ENCODE data around the gene TCP10L. TPM values are rescaled to one million over a fixed set of nuclear protein-coding genes. Genes with fewer than 3 reads are reported as not detected.

Gene TCP10L
- total RNA-seq, 1 experiment from 2014 or later, result 1.2 TPM

DNA sequence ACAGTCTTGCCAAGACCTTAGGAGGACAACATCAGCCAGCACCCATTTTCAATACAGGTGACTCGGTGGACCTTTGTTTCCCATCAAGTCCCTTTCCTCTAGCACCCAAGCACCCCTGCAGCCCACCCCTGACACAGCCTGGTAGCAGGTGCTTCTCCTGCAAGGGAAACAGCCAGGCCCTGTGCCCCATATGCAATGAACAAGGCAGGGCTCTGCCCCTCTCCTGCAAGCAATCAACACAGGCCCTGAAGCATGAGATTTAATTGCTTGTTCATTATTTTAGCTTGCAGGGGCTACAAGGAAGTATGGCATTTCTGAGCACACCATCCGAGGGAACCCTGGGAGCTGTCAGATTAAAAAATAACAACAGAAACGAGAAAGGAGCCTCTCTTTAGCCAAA is 35.4 kb downstream of the TCP10L start:
- TF ChIP-seq, protein P1, sequence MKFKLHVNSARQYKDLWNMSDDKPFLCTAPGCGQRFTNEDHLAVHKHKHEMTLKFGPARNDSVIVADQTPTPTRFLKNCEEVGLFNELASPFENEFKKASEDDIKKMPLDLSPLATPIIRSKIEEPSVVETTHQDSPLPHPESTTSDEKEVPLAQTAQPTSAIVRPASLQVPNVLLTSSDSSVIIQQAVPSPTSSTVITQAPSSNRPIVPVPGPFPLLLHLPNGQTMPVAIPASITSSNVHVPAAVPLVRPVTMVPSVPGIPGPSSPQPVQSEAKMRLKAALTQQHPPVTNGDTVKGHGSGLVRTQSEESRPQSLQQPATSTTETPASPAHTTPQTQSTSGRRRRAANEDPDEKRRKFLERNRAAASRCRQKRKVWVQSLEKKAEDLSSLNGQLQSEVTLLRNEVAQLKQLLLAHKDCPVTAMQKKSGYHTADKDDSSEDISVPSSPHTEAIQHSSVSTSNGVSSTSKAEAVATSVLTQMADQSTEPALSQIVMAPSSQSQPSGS (CRISPR knock-in tag; IDR thresholded peaks at IDR 0.05; ENCODE audit: borderline replicate concordance, low read depth), result no peak
- no peak for TF ChIP-seq ELF4 (CRISPR knock-in tag; IDR thresholded peaks at IDR 0.05; ENCODE audit: low read depth)
- TF ChIP-seq, protein P2, sequence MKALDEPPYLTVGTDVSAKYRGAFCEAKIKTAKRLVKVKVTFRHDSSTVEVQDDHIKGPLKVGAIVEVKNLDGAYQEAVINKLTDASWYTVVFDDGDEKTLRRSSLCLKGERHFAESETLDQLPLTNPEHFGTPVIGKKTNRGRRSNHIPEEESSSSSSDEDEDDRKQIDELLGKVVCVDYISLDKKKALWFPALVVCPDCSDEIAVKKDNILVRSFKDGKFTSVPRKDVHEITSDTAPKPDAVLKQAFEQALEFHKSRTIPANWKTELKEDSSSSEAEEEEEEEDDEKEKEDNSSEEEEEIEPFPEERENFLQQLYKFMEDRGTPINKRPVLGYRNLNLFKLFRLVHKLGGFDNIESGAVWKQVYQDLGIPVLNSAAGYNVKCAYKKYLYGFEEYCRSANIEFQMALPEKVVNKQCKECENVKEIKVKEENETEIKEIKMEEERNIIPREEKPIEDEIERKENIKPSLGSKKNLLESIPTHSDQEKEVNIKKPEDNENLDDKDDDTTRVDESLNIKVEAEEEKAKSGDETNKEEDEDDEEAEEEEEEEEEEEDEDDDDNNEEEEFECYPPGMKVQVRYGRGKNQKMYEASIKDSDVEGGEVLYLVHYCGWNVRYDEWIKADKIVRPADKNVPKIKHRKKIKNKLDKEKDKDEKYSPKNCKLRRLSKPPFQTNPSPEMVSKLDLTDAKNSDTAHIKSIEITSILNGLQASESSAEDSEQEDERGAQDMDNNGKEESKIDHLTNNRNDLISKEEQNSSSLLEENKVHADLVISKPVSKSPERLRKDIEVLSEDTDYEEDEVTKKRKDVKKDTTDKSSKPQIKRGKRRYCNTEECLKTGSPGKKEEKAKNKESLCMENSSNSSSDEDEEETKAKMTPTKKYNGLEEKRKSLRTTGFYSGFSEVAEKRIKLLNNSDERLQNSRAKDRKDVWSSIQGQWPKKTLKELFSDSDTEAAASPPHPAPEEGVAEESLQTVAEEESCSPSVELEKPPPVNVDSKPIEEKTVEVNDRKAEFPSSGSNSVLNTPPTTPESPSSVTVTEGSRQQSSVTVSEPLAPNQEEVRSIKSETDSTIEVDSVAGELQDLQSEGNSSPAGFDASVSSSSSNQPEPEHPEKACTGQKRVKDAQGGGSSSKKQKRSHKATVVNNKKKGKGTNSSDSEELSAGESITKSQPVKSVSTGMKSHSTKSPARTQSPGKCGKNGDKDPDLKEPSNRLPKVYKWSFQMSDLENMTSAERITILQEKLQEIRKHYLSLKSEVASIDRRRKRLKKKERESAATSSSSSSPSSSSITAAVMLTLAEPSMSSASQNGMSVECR (CRISPR knock-in tag; IDR thresholded peaks at IDR 0.05; ENCODE audit: borderline replicate concordance), result no peak
- no peak for TF ChIP-seq TEAD1 (CRISPR knock-in tag; IDR thresholded peaks at IDR 0.05)
- TF ChIP-seq ZNF396 (CRISPR knock-in tag; IDR thresholded peaks at IDR 0.05; ENCODE audit: borderline replicate concordance), result no peak
- TF ChIP-seq, protein P3, sequence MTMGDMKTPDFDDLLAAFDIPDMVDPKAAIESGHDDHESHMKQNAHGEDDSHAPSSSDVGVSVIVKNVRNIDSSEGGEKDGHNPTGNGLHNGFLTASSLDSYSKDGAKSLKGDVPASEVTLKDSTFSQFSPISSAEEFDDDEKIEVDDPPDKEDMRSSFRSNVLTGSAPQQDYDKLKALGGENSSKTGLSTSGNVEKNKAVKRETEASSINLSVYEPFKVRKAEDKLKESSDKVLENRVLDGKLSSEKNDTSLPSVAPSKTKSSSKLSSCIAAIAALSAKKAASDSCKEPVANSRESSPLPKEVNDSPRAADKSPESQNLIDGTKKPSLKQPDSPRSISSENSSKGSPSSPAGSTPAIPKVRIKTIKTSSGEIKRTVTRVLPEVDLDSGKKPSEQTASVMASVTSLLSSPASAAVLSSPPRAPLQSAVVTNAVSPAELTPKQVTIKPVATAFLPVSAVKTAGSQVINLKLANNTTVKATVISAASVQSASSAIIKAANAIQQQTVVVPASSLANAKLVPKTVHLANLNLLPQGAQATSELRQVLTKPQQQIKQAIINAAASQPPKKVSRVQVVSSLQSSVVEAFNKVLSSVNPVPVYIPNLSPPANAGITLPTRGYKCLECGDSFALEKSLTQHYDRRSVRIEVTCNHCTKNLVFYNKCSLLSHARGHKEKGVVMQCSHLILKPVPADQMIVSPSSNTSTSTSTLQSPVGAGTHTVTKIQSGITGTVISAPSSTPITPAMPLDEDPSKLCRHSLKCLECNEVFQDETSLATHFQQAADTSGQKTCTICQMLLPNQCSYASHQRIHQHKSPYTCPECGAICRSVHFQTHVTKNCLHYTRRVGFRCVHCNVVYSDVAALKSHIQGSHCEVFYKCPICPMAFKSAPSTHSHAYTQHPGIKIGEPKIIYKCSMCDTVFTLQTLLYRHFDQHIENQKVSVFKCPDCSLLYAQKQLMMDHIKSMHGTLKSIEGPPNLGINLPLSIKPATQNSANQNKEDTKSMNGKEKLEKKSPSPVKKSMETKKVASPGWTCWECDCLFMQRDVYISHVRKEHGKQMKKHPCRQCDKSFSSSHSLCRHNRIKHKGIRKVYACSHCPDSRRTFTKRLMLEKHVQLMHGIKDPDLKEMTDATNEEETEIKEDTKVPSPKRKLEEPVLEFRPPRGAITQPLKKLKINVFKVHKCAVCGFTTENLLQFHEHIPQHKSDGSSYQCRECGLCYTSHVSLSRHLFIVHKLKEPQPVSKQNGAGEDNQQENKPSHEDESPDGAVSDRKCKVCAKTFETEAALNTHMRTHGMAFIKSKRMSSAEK (CRISPR knock-in tag; IDR thresholded peaks at IDR 0.05; ENCODE audit: borderline replicate concordance), result no peak
- no peak for TF ChIP-seq CREB1 (CRISPR knock-in tag; IDR thresholded peaks at IDR 0.05)
- no peak for TF ChIP-seq ZNF317 (CRISPR knock-in tag; IDR thresholded peaks at IDR 0.05; ENCODE audit: borderline replicate concordance, low read depth)
- no peak for TF ChIP-seq ESRRA (CRISPR knock-in tag; IDR thresholded peaks at IDR 0.05; ENCODE audit: borderline replicate concordance)
- TF ChIP-seq, protein P4, sequence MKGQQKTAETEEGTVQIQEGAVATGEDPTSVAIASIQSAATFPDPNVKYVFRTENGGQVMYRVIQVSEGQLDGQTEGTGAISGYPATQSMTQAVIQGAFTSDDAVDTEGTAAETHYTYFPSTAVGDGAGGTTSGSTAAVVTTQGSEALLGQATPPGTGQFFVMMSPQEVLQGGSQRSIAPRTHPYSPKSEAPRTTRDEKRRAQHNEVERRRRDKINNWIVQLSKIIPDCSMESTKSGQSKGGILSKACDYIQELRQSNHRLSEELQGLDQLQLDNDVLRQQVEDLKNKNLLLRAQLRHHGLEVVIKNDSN (CRISPR knock-in tag; IDR thresholded peaks at IDR 0.05), result no peak
- no peak for TF ChIP-seq SOX15 (CRISPR knock-in tag; IDR thresholded peaks at IDR 0.05)
- no peak for TF ChIP-seq KAT7 (CRISPR knock-in tag; IDR thresholded peaks at IDR 0.05; ENCODE audit: borderline replicate concordance)
- no peak for TF ChIP-seq ZNF121 (CRISPR knock-in tag; IDR thresholded peaks at IDR 0.05)
- TF ChIP-seq, protein P5, sequence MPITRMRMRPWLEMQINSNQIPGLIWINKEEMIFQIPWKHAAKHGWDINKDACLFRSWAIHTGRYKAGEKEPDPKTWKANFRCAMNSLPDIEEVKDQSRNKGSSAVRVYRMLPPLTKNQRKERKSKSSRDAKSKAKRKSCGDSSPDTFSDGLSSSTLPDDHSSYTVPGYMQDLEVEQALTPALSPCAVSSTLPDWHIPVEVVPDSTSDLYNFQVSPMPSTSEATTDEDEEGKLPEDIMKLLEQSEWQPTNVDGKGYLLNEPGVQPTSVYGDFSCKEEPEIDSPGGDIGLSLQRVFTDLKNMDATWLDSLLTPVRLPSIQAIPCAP (CRISPR knock-in tag; IDR thresholded peaks at IDR 0.05), result no peak
- TF ChIP-seq, protein P6, sequence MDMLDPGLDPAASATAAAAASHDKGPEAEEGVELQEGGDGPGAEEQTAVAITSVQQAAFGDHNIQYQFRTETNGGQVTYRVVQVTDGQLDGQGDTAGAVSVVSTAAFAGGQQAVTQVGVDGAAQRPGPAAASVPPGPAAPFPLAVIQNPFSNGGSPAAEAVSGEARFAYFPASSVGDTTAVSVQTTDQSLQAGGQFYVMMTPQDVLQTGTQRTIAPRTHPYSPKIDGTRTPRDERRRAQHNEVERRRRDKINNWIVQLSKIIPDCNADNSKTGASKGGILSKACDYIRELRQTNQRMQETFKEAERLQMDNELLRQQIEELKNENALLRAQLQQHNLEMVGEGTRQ (CRISPR knock-in tag; IDR thresholded peaks at IDR 0.05), result no peak
- no peak for TF ChIP-seq CREM (CRISPR knock-in tag; IDR thresholded peaks at IDR 0.05)
- TF ChIP-seq ZNF423 (CRISPR knock-in tag; IDR thresholded peaks at IDR 0.05), result no peak
- TF ChIP-seq, protein P7, sequence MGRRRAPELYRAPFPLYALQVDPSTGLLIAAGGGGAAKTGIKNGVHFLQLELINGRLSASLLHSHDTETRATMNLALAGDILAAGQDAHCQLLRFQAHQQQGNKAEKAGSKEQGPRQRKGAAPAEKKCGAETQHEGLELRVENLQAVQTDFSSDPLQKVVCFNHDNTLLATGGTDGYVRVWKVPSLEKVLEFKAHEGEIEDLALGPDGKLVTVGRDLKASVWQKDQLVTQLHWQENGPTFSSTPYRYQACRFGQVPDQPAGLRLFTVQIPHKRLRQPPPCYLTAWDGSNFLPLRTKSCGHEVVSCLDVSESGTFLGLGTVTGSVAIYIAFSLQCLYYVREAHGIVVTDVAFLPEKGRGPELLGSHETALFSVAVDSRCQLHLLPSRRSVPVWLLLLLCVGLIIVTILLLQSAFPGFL (CRISPR knock-in tag; IDR thresholded peaks at IDR 0.05; ENCODE audit: borderline replicate concordance), result no peak
- ChIA-PET CTCF (no interaction called here), POLR2A (no interaction called here)
- H3K4me1 Mint-ChIP-seq, result peaks cover 13% of the 10 kb centered on the region
- no peak overlapping the region for H3K4me3 Mint-ChIP-seq
- ATAC-seq, result no peak
- H3K27me3 Mint-ChIP-seq (ENCODE audit: low read depth), result no peaks in the 10 kb centered on the region; the same call in 1 of the 2 replicates
- no peak overlapping the region for H3K27ac Mint-ChIP-seq
- no peaks in the 10 kb centered on the region for H3K36me3 Mint-ChIP-seq
- DNase-seq (ENCODE audit: low spot score), result no peak
- H3K9me3 Mint-ChIP-seq, result no peaks in the 10 kb centered on the region

Data from WTC11 (cell line).